H1 (cell line): Measurements from ENCODE around the gene ONECUT2.

Experiments
- CHD2 ChIP-seq: IDR thresholded peaks from 2 replicates; pipeline ENCODE4 v1.6.1; 2012; ENCODE audit warnings: low read length, improper control_type of control experiment
- CTCF ChIP-seq, 3 experiments: IDR thresholded peaks; 1 replicate in 2 of 3; 2 replicates in 1 of 3; pipeline versions ENCODE4 v1.5.1 to v1.6.1; 2011; ENCODE audit warnings: low read length in 3 of 3, mild to moderate bottlenecking in 3 of 3, inconsistent platforms in 2 of 3, low read depth in 1 of 3, moderate library complexity in 1 of 3; ENCODE audit not compliant: insufficient read depth in 1 of 3; ENCODE audit errors: control extremely low read depth in 1 of 3
- EP300 ChIP-seq, 2 experiments: IDR thresholded peaks; 1 replicate in 1 of 2; 2 replicates in 1 of 2; pipeline ENCODE4 v1.6.1; 2011 to 2012; ENCODE audit warnings: low read depth in 2 of 2, low read length in 2 of 2, mild to moderate bottlenecking in 2 of 2, borderline replicate concordance in 1 of 2, inconsistent platforms in 1 of 2, moderate library complexity in 1 of 2
- EZH2 ChIP-seq: fragments of 200-600 bp; sonication (generic); IDR thresholded peaks from 2 replicates; pipeline ENCODE4 v1.7.1; 2012; ENCODE audit warnings: low read depth, mild to moderate bottlenecking, moderate library complexity, low read length, inconsistent platforms; ENCODE audit not compliant: severe bottlenecking
- FOSL1 ChIP-seq: IDR thresholded peaks from 2 replicates; pipeline ENCODE4 v1.6.1; 2011; ENCODE audit warnings: mild to moderate bottlenecking, low read depth, low read length, moderate library complexity; ENCODE audit not compliant: insufficient read depth
- JUND ChIP-seq: IDR thresholded peaks from 2 replicates; pipeline ENCODE4 v1.6.1; 2011; ENCODE audit warnings: mild to moderate bottlenecking, improper control_type of control experiment, low read length
- PHF8 ChIP-seq: fragments of 200-600 bp; sonication (generic); conservative IDR thresholded peaks from 2 replicates; pipeline ENCODE4 v1.7.1; 2012; ENCODE audit warnings: low read depth, mild to moderate bottlenecking, inconsistent platforms, low read length, moderate library complexity
- POLR2A ChIP-seq, 2 experiments: IDR thresholded peaks; 1 replicate in 1 of 2; 2 replicates in 1 of 2; pipeline ENCODE4 v1.6.1; 2011; ENCODE audit warnings: low read depth in 2 of 2, low read length in 2 of 2, mild to moderate bottlenecking in 2 of 2; ENCODE audit errors: control extremely low read depth in 1 of 2
- RBBP5 ChIP-seq: IDR thresholded peaks from 2 replicates; pipeline ENCODE4 v1.7.1; 2012; ENCODE audit warnings: low read depth, mild to moderate bottlenecking, inconsistent platforms, low read length, moderate library complexity, borderline replicate concordance
- TBP ChIP-seq: IDR thresholded peaks from 2 replicates; pipeline ENCODE4 v1.6.1; 2011; ENCODE audit warnings: low read depth, low read length, improper control_type of control experiment
- TCF12 ChIP-seq: IDR thresholded peaks from 2 replicates; pipeline ENCODE4 v1.6.1; 2011; ENCODE audit warnings: low read depth, mild to moderate bottlenecking, low read length
- USF2 ChIP-seq: IDR thresholded peaks from 2 replicates; pipeline ENCODE4 v1.6.1; 2011; ENCODE audit warnings: low read length, improper control_type of control experiment
- ZNF274 ChIP-seq: IDR thresholded peaks from 2 replicates; pipeline ENCODE4 v1.7.0; 2012; ENCODE audit warnings: low read length, borderline replicate concordance; ENCODE audit errors: extremely low read depth
- TF ChIP-seq, protein P1 (sequence below): IDR thresholded peaks from 2 replicates; pipeline ENCODE4 v1.6.1; 2012; ENCODE audit warnings: inconsistent platforms

GRCh38 chr18:57431002-57431382 lies 4.2 kb upstream of the ONECUT2 start:
- TF ChIP-seq USF2 (no peak), RBBP5 (no peak), CTCF (IDR thresholded peaks at IDR 0.05; ENCODE audit: control extremely low read depth in 1 of 3, insufficient read depth in 1 of 3, low read depth in 1 of 3, low read length in 3 of 3) (no peak), JUND (no peak), ZNF274 (no peak), PHF8 (no peak), EZH2 (peak; percentile 34), POLR2A (IDR thresholded peaks at IDR 0.05; ENCODE audit: control extremely low read depth in 1 of 2, low read depth in 2 of 2, low read length in 2 of 2) (no peak), FOSL1 (no peak), TBP (0 out of 2 replicates have a peak, but pooled peaks have one; percentile 18), CHD2 (no peak), TCF12 (peak; percentile 7; the same call in 1 of the 2 replicates), EP300 (IDR thresholded peaks at IDR 0.05; ENCODE audit: borderline replicate concordance in 1 of 2, low read depth in 2 of 2, low read length in 2 of 2) (no peak)
- TF ChIP-seq, protein P1, sequence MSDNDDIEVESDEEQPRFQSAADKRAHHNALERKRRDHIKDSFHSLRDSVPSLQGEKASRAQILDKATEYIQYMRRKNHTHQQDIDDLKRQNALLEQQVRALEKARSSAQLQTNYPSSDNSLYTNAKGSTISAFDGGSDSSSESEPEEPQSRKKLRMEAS = no peak
